ENCODE data around the gene ZNF710. TPM values are rescaled to one million over a fixed set of nuclear protein-coding genes. Genes with fewer than 3 reads are reported as not detected.

Gene ZNF710
- total RNA-seq, 4 donors from 2014 or later, result 6.6 to 13.8 (median 10.1) TPM

DNA sequence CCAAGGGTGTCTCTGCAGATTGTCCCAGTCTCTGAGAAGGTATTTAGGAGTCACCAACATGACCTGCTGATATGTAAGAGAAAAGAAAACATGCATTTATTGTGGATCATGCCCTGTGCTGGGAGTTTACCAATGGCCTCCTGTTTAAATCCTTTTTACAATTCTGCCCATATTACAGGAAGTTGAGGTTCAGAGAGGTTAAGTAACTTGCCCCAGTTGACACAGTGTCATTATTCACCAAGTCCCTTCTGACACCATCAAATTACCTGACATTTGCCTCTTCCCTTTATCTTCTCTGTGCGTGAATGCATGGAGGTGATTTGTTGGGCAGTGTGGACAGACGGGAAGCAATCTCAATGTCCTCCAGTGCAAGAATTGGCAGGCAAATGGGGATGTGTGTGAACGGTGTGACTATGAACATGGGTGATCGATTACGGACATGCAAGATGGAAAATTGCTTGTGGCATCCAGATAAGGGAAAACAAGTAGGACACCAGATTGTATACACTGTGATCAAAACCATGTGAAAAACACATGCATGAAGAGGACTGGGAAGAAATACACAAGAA is 27.3 kb downstream of the ZNF710 start:
- peaks cover 11 to 38% (median 29%) of the 10 kb centered on the region in 4 donors for H3K4me1 ChIP-seq
- TF ChIP-seq, protein P1, sequence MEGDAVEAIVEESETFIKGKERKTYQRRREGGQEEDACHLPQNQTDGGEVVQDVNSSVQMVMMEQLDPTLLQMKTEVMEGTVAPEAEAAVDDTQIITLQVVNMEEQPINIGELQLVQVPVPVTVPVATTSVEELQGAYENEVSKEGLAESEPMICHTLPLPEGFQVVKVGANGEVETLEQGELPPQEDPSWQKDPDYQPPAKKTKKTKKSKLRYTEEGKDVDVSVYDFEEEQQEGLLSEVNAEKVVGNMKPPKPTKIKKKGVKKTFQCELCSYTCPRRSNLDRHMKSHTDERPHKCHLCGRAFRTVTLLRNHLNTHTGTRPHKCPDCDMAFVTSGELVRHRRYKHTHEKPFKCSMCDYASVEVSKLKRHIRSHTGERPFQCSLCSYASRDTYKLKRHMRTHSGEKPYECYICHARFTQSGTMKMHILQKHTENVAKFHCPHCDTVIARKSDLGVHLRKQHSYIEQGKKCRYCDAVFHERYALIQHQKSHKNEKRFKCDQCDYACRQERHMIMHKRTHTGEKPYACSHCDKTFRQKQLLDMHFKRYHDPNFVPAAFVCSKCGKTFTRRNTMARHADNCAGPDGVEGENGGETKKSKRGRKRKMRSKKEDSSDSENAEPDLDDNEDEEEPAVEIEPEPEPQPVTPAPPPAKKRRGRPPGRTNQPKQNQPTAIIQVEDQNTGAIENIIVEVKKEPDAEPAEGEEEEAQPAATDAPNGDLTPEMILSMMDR (IDR thresholded peaks at IDR 0.05), result no peak
- TF ChIP-seq POLR2AphosphoS5 (IDR thresholded peaks at IDR 0.05) (no peak), EP300 (IDR thresholded peaks at IDR 0.05) (no peak), POLR2A (IDR thresholded peaks at IDR 0.05; ENCODE audit: low read depth) (no peak)
- H3K4me3 ChIP-seq, result no peak overlapping the region
- H3K9me3 ChIP-seq, result no peaks in the 10 kb centered on the region
- 92% methylated on average over 5 of the region's 5 CpGs for WGBS
- H3K27me3 ChIP-seq, result no peaks in the 10 kb centered on the region
- intact Hi-C loops (cut with DNase I), result no loop called here
- no peaks in the 10 kb centered on the region for H3K36me3 ChIP-seq
- no peak overlapping the region for H3K27ac ChIP-seq (replicated peaks in 1 of 4)
- no peak for DNase-seq (ENCODE audit: extremely low spot score)

DNA sequence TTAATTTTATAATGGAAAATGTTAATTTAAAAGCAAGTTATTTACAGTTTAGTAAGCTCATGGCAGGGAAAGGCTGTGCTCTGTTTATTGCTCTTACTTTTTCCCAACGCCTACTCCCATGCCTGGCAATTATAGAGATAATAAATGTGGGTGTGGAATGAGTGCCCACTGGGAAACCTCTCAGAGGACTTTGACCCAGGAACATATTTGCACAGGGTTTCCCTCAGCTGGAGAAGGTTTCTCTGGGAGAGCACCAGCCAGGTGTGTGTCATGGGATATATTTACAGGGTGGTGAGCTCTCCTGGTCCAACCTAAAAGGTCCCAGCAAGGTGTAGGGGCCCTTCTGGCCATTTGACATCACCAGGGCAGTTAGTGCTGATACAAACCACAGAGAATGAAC is 27.9 kb downstream of the ZNF710 start:
- Histone ChIP-seq H3K36me3 (no peaks in the 10 kb centered on the region), H3K27me3 (no peaks in the 10 kb centered on the region), H3K9me3 (no peaks in the 10 kb centered on the region), H3K4me1 (peaks cover 14 to 43% (median 34%) of the 10 kb centered on the region in 4 donors), H3K27ac (replicated peaks in 1 of 4) (no peak overlapping the region), H3K4me3 (no peak overlapping the region)
- DNase-seq (ENCODE audit: extremely low spot score), result no peak
- 90% methylated on average over 1 of the region's 1 CpG for WGBS
- TF ChIP-seq EP300 (IDR thresholded peaks at IDR 0.05), result no peak
- no peak for TF ChIP-seq POLR2A (IDR thresholded peaks at IDR 0.05; ENCODE audit: low read depth)
- no peak for TF ChIP-seq POLR2AphosphoS5 (IDR thresholded peaks at IDR 0.05)
- TF ChIP-seq, protein P1 (IDR thresholded peaks at IDR 0.05), result no peak
- intact Hi-C loops (cut with DNase I), result no loop called here

DNA sequence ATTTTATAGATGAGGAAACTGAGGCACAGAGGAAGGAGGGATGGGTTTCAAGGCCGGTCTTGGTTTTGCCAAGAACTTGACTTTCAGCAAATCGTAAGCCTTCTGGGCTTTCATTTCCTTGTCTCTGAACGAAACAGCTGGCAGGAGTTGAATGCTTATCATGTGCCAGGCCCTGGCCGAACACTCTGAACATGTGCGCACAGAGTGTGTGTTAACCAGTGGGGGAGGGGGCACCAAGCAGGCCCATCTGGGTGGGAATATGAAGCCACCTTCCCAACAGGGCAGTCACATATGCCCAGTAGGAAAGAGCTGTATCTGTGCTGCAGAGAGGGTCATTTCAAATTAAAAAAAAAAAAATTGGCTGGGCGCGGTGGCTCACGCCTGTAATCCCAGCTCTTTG is 29.3 kb downstream of the ZNF710 start:
- Histone ChIP-seq H3K27me3 (no peaks in the 10 kb centered on the region), H3K27ac (replicated peaks in 1 of 4) (no peak overlapping the region), H3K36me3 (no peaks in the 10 kb centered on the region), H3K4me3 (no peak overlapping the region), H3K9me3 (no peaks in the 10 kb centered on the region), H3K4me1 (peaks cover 26 to 45% (median 40%) of the 10 kb centered on the region in 4 donors)
- intact Hi-C loops (cut with DNase I), result no loop called here
- no peak for TF ChIP-seq POLR2AphosphoS5 (IDR thresholded peaks at IDR 0.05)
- TF ChIP-seq POLR2A (IDR thresholded peaks at IDR 0.05; ENCODE audit: low read depth), result no peak
- TF ChIP-seq EP300 (IDR thresholded peaks at IDR 0.05), result no peak
- TF ChIP-seq, protein P1 (IDR thresholded peaks at IDR 0.05), result no peak
- no peak for DNase-seq (ENCODE audit: extremely low spot score)
- WGBS, result 85% methylated on average over 8 of the region's 8 CpGs

DNA sequence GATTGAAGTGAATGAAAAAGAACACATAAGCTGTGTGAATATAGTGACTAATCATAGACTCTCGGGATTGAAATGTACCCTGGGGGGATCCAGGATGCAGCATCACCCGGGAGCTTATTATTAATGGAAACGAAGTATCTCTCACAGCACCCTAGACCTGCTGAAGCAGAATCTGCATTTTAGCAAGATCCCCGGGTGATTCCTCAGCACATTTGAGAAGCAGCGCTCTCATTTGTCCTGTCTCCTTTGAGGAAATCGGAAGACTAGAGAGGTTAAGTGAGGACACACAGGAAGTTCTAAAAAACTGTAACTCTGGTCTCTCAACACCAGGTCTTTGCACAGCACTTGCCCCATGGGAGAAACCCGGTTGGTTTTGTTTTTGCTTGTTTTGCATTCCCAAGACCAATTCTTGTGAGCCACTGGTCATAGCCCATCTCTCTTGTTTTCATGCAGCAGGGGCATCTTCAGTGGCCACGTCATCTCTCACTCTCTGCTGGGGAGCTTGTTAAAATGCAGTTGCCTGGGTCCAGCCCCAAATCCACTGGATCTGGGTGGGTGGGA is 30.2 kb downstream of the ZNF710 start:
- intact Hi-C loops (cut with DNase I), result no loop called here
- Histone ChIP-seq H3K27me3 (no peaks in the 10 kb centered on the region), H3K36me3 (no peaks in the 10 kb centered on the region), H3K4me1 (peaks cover 26 to 49% (median 46%) of the 10 kb centered on the region in 4 donors), H3K27ac (replicated peaks in 1 of 4) (peak overlapping the region in 1 of 4 donors; percentile 17), H3K9me3 (no peaks in the 10 kb centered on the region), H3K4me3 (no peak overlapping the region)
- no peak for TF ChIP-seq EP300 (IDR thresholded peaks at IDR 0.05)
- WGBS, result 77% methylated on average over 8 of the region's 8 CpGs
- no peak for DNase-seq (ENCODE audit: extremely low spot score)

DNA sequence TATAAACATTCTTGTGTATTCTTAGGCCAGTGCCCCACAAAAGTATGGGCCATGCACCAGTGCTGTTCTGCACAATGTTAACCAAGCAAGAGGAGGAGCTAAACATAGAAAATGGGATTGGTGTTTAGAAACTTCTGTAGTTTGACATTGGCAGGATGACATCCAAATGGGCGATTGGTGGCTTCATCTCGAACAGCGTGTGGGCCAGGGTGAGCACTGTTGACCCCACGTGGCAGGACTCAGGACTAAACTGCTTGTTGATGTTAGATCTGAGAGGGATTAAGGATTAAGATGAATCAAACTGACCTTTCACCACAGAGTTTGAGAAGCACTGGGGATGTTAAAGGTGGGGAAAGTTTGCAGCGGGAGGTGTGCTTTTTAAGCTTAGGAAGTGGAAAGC is 31.9 kb downstream of the ZNF710 start:
- Histone ChIP-seq H3K4me1 (peaks cover 32 to 66% (median 63%) of the 10 kb centered on the region in 4 donors), H3K9me3 (no peaks in the 10 kb centered on the region), H3K36me3 (no peaks in the 10 kb centered on the region), H3K27me3 (no peaks in the 10 kb centered on the region), H3K4me3 (no peak overlapping the region), H3K27ac (replicated peaks in 1 of 4) (no peak overlapping the region)
- intact Hi-C loops (cut with DNase I), result no loop called here
- TF ChIP-seq, protein P1 (IDR thresholded peaks at IDR 0.05), result no peak
- TF ChIP-seq POLR2A (IDR thresholded peaks at IDR 0.05; ENCODE audit: low read depth), result no peak
- TF ChIP-seq EP300 (IDR thresholded peaks at IDR 0.05), result no peak
- no peak for TF ChIP-seq POLR2AphosphoS5 (IDR thresholded peaks at IDR 0.05)
- DNase-seq (ENCODE audit: extremely low spot score), result no peak
- WGBS, result 78% methylated on average over 5 of the region's 5 CpGs

Measured in esophagus muscularis mucosa (tissue), 4 donors.